ENCODE data around the gene ADGRV1. TPM values are rescaled to one million over a fixed set of nuclear protein-coding genes. Genes with fewer than 3 reads are reported as not detected.
A peak's percentile ranks its signal among the peaks of the same experiment; 100 is the strongest.

Gene ADGRV1
- total and polyA plus RNA-seq, 12 donors = 129 to 2,577 (median 695) TPM

DNA sequence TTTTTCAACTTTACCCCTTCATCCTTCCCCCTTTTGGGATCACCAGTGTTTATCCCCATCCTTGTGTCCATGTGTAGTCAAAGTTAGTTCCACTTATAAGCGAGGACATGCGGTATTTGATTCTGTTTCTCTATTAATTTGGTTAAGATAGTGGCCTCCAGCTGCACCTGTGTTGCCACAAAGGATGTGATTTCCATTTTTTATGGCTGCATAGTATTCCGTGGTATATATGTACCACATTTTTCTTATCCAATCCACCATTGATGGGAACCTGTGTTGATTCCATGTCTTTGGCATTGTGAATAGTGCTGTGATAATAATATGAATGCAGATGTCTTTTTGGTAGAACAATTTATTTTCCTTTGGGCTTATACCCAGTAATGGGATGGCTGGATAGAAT, 572.2 kb downstream of the ADGRV1 start:
- Histone ChIP-seq H3K4me1 (replicated peaks in 1 of 2) (peaks cover 23 to 34% of the 10 kb centered on the region in 2 donors), H3K4me3 (no peak overlapping the region), H3K36me3 (replicated peaks in 1 of 2) (no peaks in the 10 kb centered on the region), H3K27me3 (no peaks in the 10 kb centered on the region), H3K9me3 (replicated peaks in 1 of 3) (no peaks in the 10 kb centered on the region), H3K27ac (no peak overlapping the region)
- no peak for DNase-seq
- WGBS, 4 donors = 97 to 100% (median 98%) methylated on average over 3 of the region's 3 CpGs
- intact Hi-C loops (cut with DNase I) = no loop called here
- TF ChIP-seq CTCF (IDR thresholded peaks at IDR 0.05) (no peak), POLR2A (IDR thresholded peaks at IDR 0.05) (no peak)

- H3K27me3 ChIP-seq = no peaks in the 10 kb centered on the region
- H3K27ac ChIP-seq = no peak overlapping the region
- H3K4me1 ChIP-seq (replicated peaks in 1 of 2) = peaks cover 11 to 17% of the 10 kb centered on the region in 2 donors
- WGBS, 4 donors = 66 to 81% (median 73%) methylated on average over 2 of the region's 2 CpGs
- H3K36me3 ChIP-seq (replicated peaks in 1 of 2) = no peaks in the 10 kb centered on the region
- DNase-seq = no peak
- H3K9me3 ChIP-seq (replicated peaks in 1 of 3) = no peaks in the 10 kb centered on the region
- H3K4me3 ChIP-seq = no peak overlapping the region
- intact Hi-C loops (cut with DNase I) = no loop called here
- TF ChIP-seq CTCF (IDR thresholded peaks at IDR 0.05) = no peak
- TF ChIP-seq POLR2A (IDR thresholded peaks at IDR 0.05) = no peak
These were observed 574.0 kb downstream of the ADGRV1 start for GRCh38 chr5:91132550-91132949.

DNA sequence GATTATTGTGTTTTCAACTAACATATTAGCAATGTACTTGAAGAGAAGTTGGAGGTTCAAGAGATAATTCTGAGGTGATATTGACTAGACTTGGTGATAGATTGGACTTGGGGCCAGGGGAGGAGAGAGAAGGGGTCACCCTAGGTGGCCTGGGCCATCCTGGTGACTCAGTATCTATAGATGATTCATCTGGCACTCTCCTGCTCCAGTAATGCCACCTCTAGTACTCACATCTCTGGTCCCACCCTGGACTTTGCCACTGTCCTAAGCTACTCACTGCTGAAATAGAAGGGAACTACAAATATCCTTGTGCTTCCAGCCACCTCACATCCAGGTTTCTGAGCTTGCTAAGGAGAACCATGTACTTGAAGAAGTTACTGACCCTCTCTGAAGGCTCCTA, 574.6 kb downstream of the ADGRV1 start:
- TF ChIP-seq POLR2A (IDR thresholded peaks at IDR 0.05) (no peak), CTCF (IDR thresholded peaks at IDR 0.05) (no peak)
- Histone ChIP-seq H3K27ac (no peak overlapping the region), H3K9me3 (replicated peaks in 1 of 3) (no peaks in the 10 kb centered on the region), H3K36me3 (replicated peaks in 1 of 2) (no peaks in the 10 kb centered on the region), H3K27me3 (no peaks in the 10 kb centered on the region), H3K4me1 (replicated peaks in 1 of 2) (peaks cover 5 to 10% of the 10 kb centered on the region in 2 donors), H3K4me3 (no peak overlapping the region)
- no peak for DNase-seq
- intact Hi-C loops (cut with DNase I) = no loop called here

GRCh38 chr5:91135475-91136248, 577.1 kb downstream of the ADGRV1 start:
- peaks cover 8 to 10% of the 10 kb centered on the region in 2 donors for H3K4me1 ChIP-seq (replicated peaks in 1 of 2)
- intact Hi-C loops (cut with DNase I) = no loop called here
- no peaks in the 10 kb centered on the region for H3K27me3 ChIP-seq
- TF ChIP-seq POLR2A (IDR thresholded peaks at IDR 0.05) (no peak), CTCF (IDR thresholded peaks at IDR 0.05) (no peak)
- H3K4me3 ChIP-seq = no peak overlapping the region
- H3K36me3 ChIP-seq (replicated peaks in 1 of 2) = no peaks in the 10 kb centered on the region
- WGBS, 4 donors = 85 to 94% (median 90%) methylated on average over 5 of the region's 5 CpGs
- H3K9me3 ChIP-seq (replicated peaks in 1 of 3) = no peaks in the 10 kb centered on the region
- no peak for DNase-seq
- peak overlapping the region in 1 of 5 donors; percentile 6 for H3K27ac ChIP-seq
